Body of pancreas (tissue), 4 donors: ENCODE results near the gene PTPN7. TPM values are rescaled to one million over a fixed set of nuclear protein-coding genes. Genes with fewer than 3 reads are reported as not detected.
"Not testable (repeated sequence)": the region's sequence is repeated elsewhere in the genome, so short reads cannot be mapped to it uniquely, and the experiment has no call there.

ENCODE experiments used
- ATAC-seq: fragments of 150-250 bp; one replicate; pipeline ENCODE4 v1.9.1; 2016
- DNase-seq, 4 donors: peaks; one replicate each; pipeline ENCODE4 v3.0.0-alpha.2; 2019
- H3K27ac ChIP-seq, 4 donors: fragments of 200-600 bp; sonication (generic); 1 replicate in 3 of 4; 2 replicates in 1 of 4; pipeline versions ENCODE4 v1.5.1 to v1.6.1; 2016 to 2019; ENCODE audit warnings: mild to moderate bottlenecking in 1 of 4, mixed read lengths in 1 of 4, moderate library complexity in 1 of 4
- H3K27me3 ChIP-seq, 2 donors: fragments of 200-600 bp; sonication (generic); one replicate each; pipeline ENCODE4 v1.6.0; 2016; ENCODE audit warnings: mild to moderate bottlenecking in 1 of 2
- H3K36me3 ChIP-seq, 2 donors: fragments of 200-600 bp; sonication (generic); replicated peaks in 1 of 2; 2 replicates each; pipeline ENCODE4 v1.5.1; 2016; ENCODE audit warnings: low read depth in 2 of 2; ENCODE audit not compliant: insufficient read depth in 1 of 2
- H3K4me1 ChIP-seq: fragments of 200-600 bp; sonication (generic); one replicate; pipeline ENCODE4 v1.6.0; 2016
- H3K4me3 ChIP-seq, 2 donors: fragments of 200-600 bp; sonication (generic); 1 replicate in 1 of 2; 2 replicates in 1 of 2; pipeline ENCODE4 v1.5.1; 2016 to 2019
- H3K9me3 ChIP-seq, 3 donors: fragments of 200-600 bp; sonication (generic); 1 replicate in 2 of 3; 2 replicates in 1 of 3; pipeline ENCODE4 v1.5.1; 2016
- POLR2A ChIP-seq, 3 donors: fragments of 450-650 bp; IDR thresholded peaks; one replicate each; pipeline ENCODE4 v1.6.1; 2016; ENCODE audit warnings: antibody characterized with exemption in 3 of 3, mild to moderate bottlenecking in 2 of 3
- WGBS, 2 donors: methylation state at CpG; one replicate each; pipeline ENCODE4 v1.1.5; 2017; 5-methylcytosine and 5-hydroxymethylcytosine counted together
- intact Hi-C: fragments of 100-400 bp; cut with DNase I; formaldehyde crosslinking; loops from one replicate; pipeline ENCODE4 v1.15.1; 2023
- total RNA-seq, 2 donors: library from RNA; depleted of rRNA; stranded (reverse); fragments of >200 nt; gene quantifications; one replicate each; pipeline ENCODE4 v1.1.0, GENCODE V29; 2016
- TF ChIP-seq, protein P1 (sequence below), 7 experiments: fragments of 450-650 bp in 4 of 7; fragments of 200-600 bp in 3 of 7; sonication (generic) in 3 of 7; IDR thresholded peaks; one replicate each; pipeline ENCODE4 v1.5.1; 2016 to 2019; ENCODE audit warnings: antibody characterized with exemption in 7 of 7

PTPN7 gene
- total RNA-seq, 2 donors from 2014 or later = 1.6 to 3.6 TPM

GRCh38 chr1:202197653-202198365 lies 37.4 kb upstream of the PTPN7 start:
- H3K4me1 ChIP-seq = peaks cover 13% of the 10 kb centered on the region
- no peak for DNase-seq
- peaks cover 0 to 11% of the 10 kb centered on the region in 2 donors for H3K27me3 ChIP-seq
- H3K27ac ChIP-seq = no peak overlapping the region
- H3K9me3 ChIP-seq = no peaks in the 10 kb centered on the region
- no peak for ATAC-seq
- intact Hi-C loops = no loop called here
- H3K36me3 ChIP-seq = no peaks in the 10 kb centered on the region
- TF ChIP-seq, protein P1, sequence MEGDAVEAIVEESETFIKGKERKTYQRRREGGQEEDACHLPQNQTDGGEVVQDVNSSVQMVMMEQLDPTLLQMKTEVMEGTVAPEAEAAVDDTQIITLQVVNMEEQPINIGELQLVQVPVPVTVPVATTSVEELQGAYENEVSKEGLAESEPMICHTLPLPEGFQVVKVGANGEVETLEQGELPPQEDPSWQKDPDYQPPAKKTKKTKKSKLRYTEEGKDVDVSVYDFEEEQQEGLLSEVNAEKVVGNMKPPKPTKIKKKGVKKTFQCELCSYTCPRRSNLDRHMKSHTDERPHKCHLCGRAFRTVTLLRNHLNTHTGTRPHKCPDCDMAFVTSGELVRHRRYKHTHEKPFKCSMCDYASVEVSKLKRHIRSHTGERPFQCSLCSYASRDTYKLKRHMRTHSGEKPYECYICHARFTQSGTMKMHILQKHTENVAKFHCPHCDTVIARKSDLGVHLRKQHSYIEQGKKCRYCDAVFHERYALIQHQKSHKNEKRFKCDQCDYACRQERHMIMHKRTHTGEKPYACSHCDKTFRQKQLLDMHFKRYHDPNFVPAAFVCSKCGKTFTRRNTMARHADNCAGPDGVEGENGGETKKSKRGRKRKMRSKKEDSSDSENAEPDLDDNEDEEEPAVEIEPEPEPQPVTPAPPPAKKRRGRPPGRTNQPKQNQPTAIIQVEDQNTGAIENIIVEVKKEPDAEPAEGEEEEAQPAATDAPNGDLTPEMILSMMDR (IDR thresholded peaks at IDR 0.05) = no peak
- TF ChIP-seq POLR2A (IDR thresholded peaks at IDR 0.05) = no peak
- WGBS, 2 donors = 64% methylated on average over 4 to 7 of the region's 7 CpGs
- no peak overlapping the region for H3K4me3 ChIP-seq

- peaks cover 0 to 11% of the 10 kb centered on the region in 2 donors for H3K27me3 ChIP-seq
- DNase-seq = no peak
- intact Hi-C loops = loop anchor here (5.0 kb wide), 1 partner anchor 518 kb away; the partner anchor contains the start of gene SYT2
- TF ChIP-seq, protein P1 (IDR thresholded peaks at IDR 0.05) = no peak
- TF ChIP-seq POLR2A (IDR thresholded peaks at IDR 0.05) = no peak
- H3K4me3 ChIP-seq = no peak overlapping the region
- no peak for ATAC-seq
- H3K36me3 ChIP-seq = no peaks in the 10 kb centered on the region
- peaks cover 13% of the 10 kb centered on the region for H3K4me1 ChIP-seq
- H3K9me3 ChIP-seq = no peaks in the 10 kb centered on the region
- H3K27ac ChIP-seq = no peak overlapping the region
- 57 to 58% methylated on average over 5 to 11 of the region's 11 CpGs for WGBS, 2 donors
These were observed 33.9 kb upstream of the PTPN7 start for GRCh38 chr1:202194328-202194648.

GRCh38 chr1:202193614-202194327 lies 33.4 kb upstream of the PTPN7 start, which contains the start of gene LGR6:
Gene LGR6, plus strand, starts transcription at chr1:202193799. Its CDS starts 191 bp downstream, at chr1:202193990.
- no peak for DNase-seq
- peak; percentile 21 for ATAC-seq

DNA sequence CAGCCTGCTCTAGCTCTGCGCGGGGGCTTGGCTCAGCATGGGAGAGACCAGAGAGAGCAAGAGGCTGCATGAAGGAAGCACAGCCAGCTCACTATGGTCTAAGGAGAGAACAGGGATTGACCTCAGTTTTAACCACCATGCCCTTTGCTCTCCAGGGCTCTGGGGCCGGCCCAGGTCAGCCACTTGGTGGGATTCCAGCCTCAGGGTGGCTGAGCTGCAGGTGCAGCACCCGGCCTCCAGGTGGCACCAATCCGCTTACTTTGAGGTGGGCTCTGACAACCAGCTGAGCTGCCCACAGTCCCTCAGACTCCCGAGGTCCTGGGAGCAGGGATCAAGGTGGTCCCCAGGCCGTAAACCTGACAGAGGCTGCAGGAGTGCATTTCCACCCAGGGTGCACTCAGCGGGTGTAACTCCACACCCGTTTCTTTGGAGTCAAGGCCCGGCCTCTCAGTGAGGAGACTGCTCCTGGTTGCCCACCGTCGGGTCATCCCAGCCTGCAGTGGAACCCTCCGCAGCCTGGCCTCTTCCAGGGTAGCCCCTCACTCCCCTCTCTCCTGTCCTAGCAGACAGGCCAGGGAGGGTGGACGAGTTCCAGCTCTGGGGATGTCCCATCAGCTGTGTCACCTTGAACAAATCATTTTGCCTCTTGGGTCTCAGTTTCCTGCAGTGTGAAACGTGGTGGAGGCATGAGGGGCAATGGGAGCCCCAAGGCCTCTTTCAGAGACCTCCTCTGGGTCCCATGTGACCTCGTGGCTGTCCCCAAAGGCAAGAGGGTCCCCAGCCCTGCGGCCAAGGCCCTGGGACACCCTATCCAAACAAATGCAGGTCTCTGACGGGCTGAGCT lies 32.6 kb upstream of the PTPN7 start:
- Histone ChIP-seq H3K36me3 (no peaks in the 10 kb centered on the region), H3K27me3 (peaks cover 0 to 11% of the 10 kb centered on the region in 2 donors), H3K4me1 (peaks cover 13% of the 10 kb centered on the region), H3K4me3 (no peak overlapping the region), H3K27ac (no peak overlapping the region), H3K9me3 (no peaks in the 10 kb centered on the region)
- ATAC-seq (peak; percentile 67), DNase-seq (peak; percentile 55 to 67 (median 60))
- TF ChIP-seq POLR2A (IDR thresholded peaks at IDR 0.05) = no peak
- TF ChIP-seq, protein P1 (IDR thresholded peaks at IDR 0.05) = peak; percentile 62 to 85 (median 65)
- intact Hi-C loops = loop anchor here (5.0 kb wide), 1 partner anchor 519 kb away; the partner anchor contains the start of gene SYT2
- 24 to 25% methylated on average over 13 to 18 of the region's 18 CpGs for WGBS, 2 donors

More at GRCh38 chr1:202193614-202194327, 33.4 kb upstream of the PTPN7 start, which contains the start of gene LGR6:
- Histone ChIP-seq H3K4me1 (peaks cover 13% of the 10 kb centered on the region), H3K27me3 (peaks cover 0 to 11% of the 10 kb centered on the region in 2 donors), H3K27ac (no peak within 1 kb of the TSS), H3K9me3 (no peaks in the 10 kb centered on the region), H3K4me3 (no peak within 1 kb of the TSS), H3K36me3 (no peaks in the 10 kb centered on the region)
- 3 to 5% methylated on average over 6 to 55 of the region's 61 CpGs for WGBS, 2 donors
- intact Hi-C loops = loop anchor here (5.0 kb wide), 1 partner anchor 519 kb away; the partner anchor contains the start of gene SYT2
- TF ChIP-seq POLR2A (IDR thresholded peaks at IDR 0.05) = no peak
- TF ChIP-seq, protein P1 (IDR thresholded peaks at IDR 0.05) = peak in 1 of 7 experiments; percentile 20

DNA sequence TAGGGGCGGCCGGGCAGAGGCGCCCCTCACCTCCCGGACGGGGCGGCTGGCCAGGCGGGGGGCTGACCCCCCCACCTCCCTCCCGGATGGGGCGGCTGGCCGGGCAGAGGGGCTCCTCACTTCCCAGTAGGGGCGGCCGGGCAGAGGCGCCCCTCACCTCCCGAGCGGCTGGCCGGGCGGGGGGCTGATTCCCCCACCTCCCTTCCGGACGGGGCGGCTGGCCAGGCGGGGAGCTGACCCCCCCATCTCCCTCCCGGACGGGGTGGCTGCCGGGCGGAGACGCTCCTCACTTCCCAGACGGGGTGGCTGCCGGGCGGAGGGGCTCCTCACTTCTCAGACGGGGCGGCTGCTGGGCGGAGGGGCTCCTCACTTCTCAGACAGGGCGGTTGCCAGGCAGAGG lies 31.0 kb upstream of the PTPN7 start:
- ATAC-seq, DNase-seq: not testable (repeated sequence)
- intact Hi-C loops = loop anchor here (5.0 kb wide), 1 partner anchor 521 kb away; the partner anchor contains the start of gene SYT2

More for the DNA sequence above, 31.0 kb upstream of the PTPN7 start:
- H3K9me3 ChIP-seq, H3K27ac ChIP-seq, H3K4me3 ChIP-seq, H3K36me3 ChIP-seq: not testable (repeated sequence)
- Histone ChIP-seq H3K4me1 (peaks cover 13% of the 10 kb centered on the region), H3K27me3 (peaks cover 0 to 11% of the 10 kb centered on the region in 2 donors)
- 60 to 84% methylated on average over 1 to 4 of the region's 33 CpGs for WGBS, 2 donors
